PC-9 (cell line): ENCODE measurements around the gene TNK2. TPM values are rescaled to one million over a fixed set of nuclear protein-coding genes. Genes with fewer than 3 reads are reported as not detected.

Experiments
- BruUV-seq: library from RNA; stranded (reverse); fragments of 400-500 nt; replicated peaks from 2 replicates; lab custom pipeline; 2021; lab: Mats Ljungman, UMichigan
- CTCF ChIA-PET: fragments of 300-600 bp; sonication (Branson Sonifier 250); formaldehyde crosslinking; loops from one replicate; lab custom pipeline; 2022; ENCODE audit warnings: antibody characterized with exemption; lab: Charles Lee
- POLR2A ChIA-PET: fragments of 300-600 bp; sonication (Branson Sonifier 250); formaldehyde crosslinking; loops from one replicate; lab custom pipeline; 2022; ENCODE audit warnings: antibody characterized with exemption; ENCODE audit not compliant: unreplicated experiment; lab: Charles Lee
- DNase-seq, 2 experiments: peaks; one replicate each; pipeline versions ENCODE4 v3.0.0 to v3.0.0-alpha.2; 2015 to 2022; ENCODE audit warnings: mixed read lengths in 1 of 2
- H2AFZ ChIP-seq: fragments of 200-600 bp; sonication (generic); 2 replicates; pipeline ENCODE4 v1.8.1; 2017; ENCODE audit warnings: antibody characterized with exemption
- H3F3A ChIP-seq: fragments of 200-600 bp; sonication (generic); 2 replicates; pipeline ENCODE4 v1.8.1; 2017; ENCODE audit warnings: antibody characterized with exemption, mild to moderate bottlenecking, low read depth; ENCODE audit not compliant: insufficient read depth
- H3K27ac ChIP-seq: fragments of 200-600 bp; sonication (generic); 2 replicates; pipeline ENCODE4 v1.6.1; 2016; ENCODE audit warnings: mixed run types
- H3K27me3 ChIP-seq: fragments of 200-600 bp; sonication (generic); 2 replicates; pipeline ENCODE4 v1.6.1; 2016; ENCODE audit warnings: low read depth, mixed run types; ENCODE audit not compliant: insufficient read depth
- H3K36me3 ChIP-seq: fragments of 200-600 bp; sonication (generic); 2 replicates; pipeline ENCODE4 v1.6.1; 2016; ENCODE audit warnings: low read depth, mixed run types
- H3K4me1 ChIP-seq: fragments of 200-600 bp; sonication (generic); replicated peaks from 2 replicates; pipeline ENCODE4 v1.6.1; 2016; ENCODE audit warnings: mixed run types; ENCODE audit not compliant: insufficient read depth
- H3K4me2 ChIP-seq: fragments of 200-600 bp; sonication (generic); 2 replicates; pipeline ENCODE4 v1.6.1; 2017; ENCODE audit warnings: mixed run types
- H3K4me3 ChIP-seq: fragments of 200-600 bp; sonication (generic); 2 replicates; pipeline ENCODE4 v1.6.1; 2016; ENCODE audit warnings: mixed run types
- H3K79me2 ChIP-seq: fragments of 200-600 bp; sonication (generic); 2 replicates; pipeline ENCODE4 v1.6.1; 2017; ENCODE audit warnings: low read depth, mixed run types
- H3K9me2 ChIP-seq: fragments of 200-600 bp; sonication (generic); 2 replicates; pipeline ENCODE4 v1.8.1; 2017; ENCODE audit warnings: mild to moderate bottlenecking; ENCODE audit not compliant: insufficient read depth
- H3K9me3 ChIP-seq: fragments of 200-600 bp; sonication (generic); 2 replicates; pipeline ENCODE4 v1.8.1; 2016; ENCODE audit warnings: low read depth; ENCODE audit not compliant: insufficient read depth
- H4K20me1 ChIP-seq: fragments of 200-600 bp; sonication (generic); 2 replicates; pipeline ENCODE4 v1.8.1; 2017; ENCODE audit not compliant: insufficient read depth
- EZH2 ChIP-seq: fragments of 200-600 bp; sonication (generic); IDR thresholded peaks from 2 replicates; pipeline ENCODE4 v1.8.0; 2017; ENCODE audit warnings: antibody characterized with exemption, low read depth
- intact Hi-C: fragments of 100-400 bp; cut with micrococcal nuclease; formaldehyde crosslinking; loops from one replicate; pipeline ENCODE4 v1.10.0; 2022; ENCODE audit not compliant: unreplicated experiment
- total RNA-seq: library from RNA; stranded (reverse); gene quantifications from 2 replicates; pipeline ENCODE4 v1.2.3, GENCODE V29; 2021
- TF ChIP-seq, protein P1 (sequence below): fragments of 200-600 bp; sonication (generic); conservative IDR thresholded peaks from 2 replicates; pipeline ENCODE4 v1.6.1; 2017; ENCODE audit warnings: mixed run types, antibody characterized with exemption, mild to moderate bottlenecking, moderate library complexity

Gene TNK2
- total RNA-seq, 1 experiment from 2014 or later = 118 TPM

DNA sequence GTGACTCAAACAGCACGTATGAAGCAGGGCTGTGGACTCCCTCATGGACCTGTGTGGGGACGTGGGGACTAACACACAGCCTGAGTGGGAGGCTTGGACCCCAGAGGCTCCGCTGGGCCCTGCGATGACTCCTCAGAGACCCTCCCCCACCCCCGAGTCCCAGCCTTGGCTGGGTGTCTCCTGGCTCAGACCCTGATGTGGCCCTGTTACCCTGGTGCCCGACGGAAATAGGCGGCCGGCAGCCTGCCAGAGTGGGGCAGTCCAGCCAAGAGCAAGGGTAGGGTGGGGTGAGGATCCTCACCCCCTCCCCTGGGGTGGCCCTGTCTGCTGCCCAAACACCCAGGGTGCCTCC is 15.3 kb downstream of the TNK2 start:
- no peaks in the 10 kb centered on the region for H3K9me2 ChIP-seq
- H3F3A ChIP-seq = peaks cover 47% of the 10 kb centered on the region
- no peak overlapping the region for H3K4me3 ChIP-seq
- H3K27me3 ChIP-seq = no peaks in the 10 kb centered on the region
- no peak overlapping the region for H3K4me2 ChIP-seq
- no TSS peak for BruUV-seq
- no peak overlapping the region for H2AFZ ChIP-seq
- DNase-seq = no peak
- no peak overlapping the region for H3K27ac ChIP-seq
- intact Hi-C loops = no loop called here
- ChIA-PET POLR2A (no interaction called here), CTCF (interaction anchor here (1.2 to 5.9 kb wide), 2 partner anchors 21 to 37 kb away, joined by 5 to 42 read pairs; no protein-coding TSS in a partner anchor)
- peaks cover 29% of the 10 kb centered on the region for H3K4me1 ChIP-seq
- TF ChIP-seq EZH2 = no peak
- TF ChIP-seq, protein P1, sequence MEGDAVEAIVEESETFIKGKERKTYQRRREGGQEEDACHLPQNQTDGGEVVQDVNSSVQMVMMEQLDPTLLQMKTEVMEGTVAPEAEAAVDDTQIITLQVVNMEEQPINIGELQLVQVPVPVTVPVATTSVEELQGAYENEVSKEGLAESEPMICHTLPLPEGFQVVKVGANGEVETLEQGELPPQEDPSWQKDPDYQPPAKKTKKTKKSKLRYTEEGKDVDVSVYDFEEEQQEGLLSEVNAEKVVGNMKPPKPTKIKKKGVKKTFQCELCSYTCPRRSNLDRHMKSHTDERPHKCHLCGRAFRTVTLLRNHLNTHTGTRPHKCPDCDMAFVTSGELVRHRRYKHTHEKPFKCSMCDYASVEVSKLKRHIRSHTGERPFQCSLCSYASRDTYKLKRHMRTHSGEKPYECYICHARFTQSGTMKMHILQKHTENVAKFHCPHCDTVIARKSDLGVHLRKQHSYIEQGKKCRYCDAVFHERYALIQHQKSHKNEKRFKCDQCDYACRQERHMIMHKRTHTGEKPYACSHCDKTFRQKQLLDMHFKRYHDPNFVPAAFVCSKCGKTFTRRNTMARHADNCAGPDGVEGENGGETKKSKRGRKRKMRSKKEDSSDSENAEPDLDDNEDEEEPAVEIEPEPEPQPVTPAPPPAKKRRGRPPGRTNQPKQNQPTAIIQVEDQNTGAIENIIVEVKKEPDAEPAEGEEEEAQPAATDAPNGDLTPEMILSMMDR = no peak
- no peaks in the 10 kb centered on the region for H3K9me3 ChIP-seq
- H4K20me1 ChIP-seq = peaks cover 3% of the 10 kb centered on the region; the same call in 1 of the 2 replicates
- no peaks in the 10 kb centered on the region for H3K36me3 ChIP-seq
- peaks cover 9% of the 10 kb centered on the region for H3K79me2 ChIP-seq

DNA sequence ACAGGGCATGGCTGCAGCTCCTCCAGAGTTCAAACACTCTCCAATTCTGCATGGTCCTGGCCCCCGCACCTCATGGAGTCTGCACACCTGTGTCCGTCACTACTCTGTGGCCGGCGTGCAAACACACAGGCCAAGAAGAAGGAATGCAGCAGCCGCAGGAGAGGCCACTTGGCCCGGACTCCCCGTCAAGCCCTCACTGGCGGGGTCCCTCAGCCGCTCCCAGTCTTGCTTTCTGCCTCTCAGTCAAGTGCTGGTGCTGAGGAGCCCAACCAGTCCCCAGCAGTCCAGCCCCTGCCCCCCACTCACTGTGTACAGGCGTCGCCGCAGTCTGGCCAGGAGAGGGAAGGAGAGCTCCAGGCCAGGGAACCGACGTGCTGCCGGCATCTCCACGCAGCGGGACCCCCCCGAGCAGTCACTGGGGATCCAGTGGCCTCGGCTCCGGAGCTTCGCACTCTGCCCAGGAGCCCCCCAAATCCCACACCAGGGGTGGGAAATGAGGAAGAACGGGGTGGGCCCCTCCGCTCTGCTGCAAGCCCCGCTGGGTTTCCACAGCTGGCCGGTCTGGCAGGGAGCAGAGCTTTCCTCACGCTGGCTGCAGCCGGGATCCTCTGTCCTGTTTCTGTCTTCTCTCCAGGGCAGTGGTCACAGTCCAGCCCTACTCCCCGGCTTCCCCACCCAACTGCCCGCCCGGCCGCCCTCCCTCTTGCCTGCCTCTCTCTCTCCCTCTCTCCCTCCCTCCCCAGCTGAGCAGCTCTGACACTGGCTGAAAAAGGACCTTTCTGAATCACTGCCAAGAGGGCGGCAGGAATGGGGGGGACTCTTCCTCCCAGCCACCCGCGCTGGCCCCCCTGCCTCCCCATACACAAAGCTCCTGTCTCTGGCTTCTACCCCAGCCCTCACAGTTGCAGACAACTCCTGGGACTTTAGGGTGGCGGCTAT is 16.0 kb downstream of the TNK2 start:
- H3K4me2 ChIP-seq = no peak overlapping the region
- DNase-seq = no peak
- BruUV-seq = no TSS peak
- H4K20me1 ChIP-seq = peaks cover 3% of the 10 kb centered on the region; the same call in 1 of the 2 replicates
- CTCF ChIA-PET = interaction anchor here (1.2 kb wide), 1 partner anchor 36 kb away, joined by 5 read pairs; no protein-coding TSS in a partner anchor
- H2AFZ ChIP-seq = no peak overlapping the region
- no peaks in the 10 kb centered on the region for H3K9me3 ChIP-seq
- H3K79me2 ChIP-seq = peaks cover 9% of the 10 kb centered on the region
- no peak overlapping the region for H3K27ac ChIP-seq
- H3K4me1 ChIP-seq = peaks cover 24% of the 10 kb centered on the region
- H3K36me3 ChIP-seq = no peaks in the 10 kb centered on the region
- no peak overlapping the region for H3K4me3 ChIP-seq
- no peaks in the 10 kb centered on the region for H3K27me3 ChIP-seq
- H3K9me2 ChIP-seq = no peaks in the 10 kb centered on the region
- intact Hi-C loops = no loop called here
- POLR2A ChIA-PET = interaction anchor here (0.7 kb wide), 1 partner anchor 130 kb away, joined by 5 read pairs; no protein-coding TSS in a partner anchor
- peaks cover 50% of the 10 kb centered on the region for H3F3A ChIP-seq
- TF ChIP-seq EZH2 = no peak
- TF ChIP-seq, protein P1 = no peak

DNA sequence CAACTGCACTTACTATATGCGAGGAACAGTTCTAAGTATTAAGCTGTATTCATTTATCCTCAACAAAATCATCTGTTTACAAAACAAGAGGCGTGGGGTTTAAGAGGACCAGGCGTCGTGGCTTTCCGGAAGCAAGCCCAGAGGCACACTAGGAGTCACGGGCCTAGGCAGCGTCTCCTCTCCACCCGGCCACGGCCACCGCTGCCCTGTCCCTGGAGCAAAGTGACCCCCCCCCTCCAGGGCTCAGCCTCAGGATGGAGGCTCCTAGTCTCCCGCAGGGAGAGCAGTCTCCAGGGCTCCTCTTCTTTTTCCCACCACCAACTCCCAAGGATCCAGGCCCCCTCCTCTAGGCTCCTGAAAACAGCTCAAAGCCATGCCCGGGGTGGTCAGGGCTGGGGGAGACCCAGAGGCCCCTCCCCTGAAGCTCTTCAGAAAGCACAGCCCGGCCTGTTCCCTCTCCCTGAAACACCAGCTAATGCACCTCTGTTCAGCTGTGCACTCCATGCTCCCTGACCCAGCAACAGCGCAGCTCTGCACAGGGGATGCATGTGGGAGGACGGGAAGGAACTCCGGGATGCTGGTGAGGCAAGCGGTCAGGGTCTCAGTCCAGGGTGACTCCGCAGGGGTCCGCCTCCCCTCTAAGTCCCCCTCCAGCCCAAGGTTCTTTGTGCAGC is 16.8 kb downstream of the TNK2 start:
- BruUV-seq = no TSS peak
- no peaks in the 10 kb centered on the region for H3K27me3 ChIP-seq
- DNase-seq = no peak
- H3F3A ChIP-seq = peaks cover 43% of the 10 kb centered on the region
- POLR2A ChIA-PET = no interaction called here
- H3K79me2 ChIP-seq = peaks cover 9% of the 10 kb centered on the region
- no peaks in the 10 kb centered on the region for H3K36me3 ChIP-seq
- no peak for TF ChIP-seq EZH2
- TF ChIP-seq, protein P1 = no peak
- intact Hi-C loops = no loop called here
- CTCF ChIA-PET = no interaction called here
- no peaks in the 10 kb centered on the region for H3K9me3 ChIP-seq
- no peak overlapping the region for H3K4me2 ChIP-seq
- H3K4me3 ChIP-seq = no peak overlapping the region
- H3K27ac ChIP-seq = no peak overlapping the region
- no peak overlapping the region for H2AFZ ChIP-seq
- peaks cover 3% of the 10 kb centered on the region; the same call in 1 of the 2 replicates for H4K20me1 ChIP-seq
- no peaks in the 10 kb centered on the region for H3K9me2 ChIP-seq
- H3K4me1 ChIP-seq = peaks cover 18% of the 10 kb centered on the region
